Naive thymus-derived CD4-positive, alpha-beta T cell (primary cell): Measurements from ENCODE around the gene MGLL. TPM values are rescaled to one million over a fixed set of nuclear protein-coding genes. Genes with fewer than 3 reads are reported as not detected.

ENCODE experiments used
- ATAC-seq: fragments of 150-1000 bp; cut with Tn5 transposase; 2 replicates; pipeline ENCODE4 v1.10.0; 2021; ENCODE audit warnings: mild to moderate bottlenecking, moderate library complexity
- CTCF ChIA-PET: fragments of 350-600 bp; sonication (Branson Sonifier 250); formaldehyde crosslinking; loops from one replicate; lab custom pipeline; 2021; ENCODE audit warnings: antibody characterized with exemption; lab: Charles Lee
- POLR2A ChIA-PET: fragments of 350-600 bp; sonication (Branson Sonifier 250); formaldehyde crosslinking; loops from one replicate; lab custom pipeline; 2021; ENCODE audit warnings: antibody characterized with exemption, inconsistent platforms; lab: Charles Lee
- DNase-seq, 9 donors: peaks; one replicate each; pipeline versions ENCODE4 v3.0.0 to v3.0.0-alpha.2; 2020 to 2022; ENCODE audit warnings: mixed read lengths in 1 of 9
- H3K27ac ChIP-seq: one replicate; pipeline ENCODE4 v1.7.0; 2013; ENCODE audit warnings: mild to moderate bottlenecking, low read depth, low read length, moderate library complexity
- H3K27me3 ChIP-seq, 2 donors: one replicate each; pipeline ENCODE4 v1.7.0; 2013; ENCODE audit warnings: low read length in 2 of 2, mild to moderate bottlenecking in 2 of 2, moderate library complexity in 2 of 2; ENCODE audit not compliant: control insufficient read depth in 2 of 2, insufficient read depth in 2 of 2
- H3K36me3 ChIP-seq, 3 experiments: 1 replicate in 2 of 3; 2 replicates in 1 of 3; pipeline ENCODE4 v1.7.0; 2013; ENCODE audit warnings: low read length in 3 of 3, mild to moderate bottlenecking in 3 of 3, moderate library complexity in 1 of 3; ENCODE audit not compliant: insufficient read depth in 3 of 3, control insufficient read depth in 2 of 3
- H3K4me1 ChIP-seq, 2 donors: one replicate each; pipeline ENCODE4 v1.7.0; 2013; ENCODE audit warnings: low read length in 2 of 2, mild to moderate bottlenecking in 2 of 2, moderate library complexity in 1 of 2; ENCODE audit not compliant: control insufficient read depth in 2 of 2, insufficient read depth in 2 of 2
- H3K4me3 ChIP-seq: 2 replicates; pipeline ENCODE4 v1.7.0; 2013; ENCODE audit warnings: mild to moderate bottlenecking, low read length
- H3K9me3 ChIP-seq, 3 experiments: 1 replicate in 2 of 3; 2 replicates in 1 of 3; pipeline ENCODE4 v1.7.0; 2013; ENCODE audit warnings: low read length in 3 of 3; ENCODE audit not compliant: control insufficient read depth in 2 of 3
- H3K27ac Mint-ChIP-seq, 9 donors: one replicate each; pipeline ENCODE4 v1.8.0; 2020 to 2022; ENCODE audit warnings: mixed read lengths in 9 of 9, mild to moderate bottlenecking in 8 of 9, moderate library complexity in 5 of 9, inconsistent platforms in 2 of 9
- H3K27me3 Mint-ChIP-seq, 5 donors: one replicate each; pipeline ENCODE4 v1.8.0; 2021 to 2022; ENCODE audit warnings: mixed read lengths in 5 of 5, mild to moderate bottlenecking in 1 of 5
- H3K36me3 Mint-ChIP-seq, 5 donors: one replicate each; pipeline ENCODE4 v1.8.0; 2020 to 2022; ENCODE audit warnings: mixed read lengths in 5 of 5, mild to moderate bottlenecking in 3 of 5, inconsistent platforms in 1 of 5
- H3K4me1 Mint-ChIP-seq, 7 donors: one replicate each; pipeline ENCODE4 v1.8.0; 2020 to 2022; ENCODE audit warnings: mixed read lengths in 7 of 7, mild to moderate bottlenecking in 3 of 7, inconsistent platforms in 1 of 7
- H3K4me3 Mint-ChIP-seq, 10 donors: one replicate each; pipeline ENCODE4 v1.8.0; 2020 to 2022; ENCODE audit warnings: mild to moderate bottlenecking in 10 of 10, mixed read lengths in 10 of 10, moderate library complexity in 6 of 10, inconsistent platforms in 2 of 10
- H3K9me3 Mint-ChIP-seq, 11 donors: one replicate each; pipeline ENCODE4 v1.8.0; 2020 to 2022; ENCODE audit warnings: mixed read lengths in 11 of 11, mild to moderate bottlenecking in 4 of 11, inconsistent platforms in 1 of 11, moderate library complexity in 1 of 11
- intact Hi-C, 2 donors: fragments of 100-400 bp; cut with micrococcal nuclease; formaldehyde crosslinking; loops; one replicate each; pipeline ENCODE4 v1.15.1; 2023
- polyA plus RNA-seq, 2 donors: library from polyadenylated mRNA; unstranded; fragments of 300-500 nt; fragmentation: Illumina TruSeq; gene quantifications; one replicate each; pipeline ENCODE4 v1.2.3, GENCODE V29; 2021
- total RNA-seq, 6 experiments: library from RNA in 5 of 6; stranded (reverse) in 5 of 6; gene quantifications; 1 replicate in 5 of 6; 2 replicates in 1 of 6; pipeline ENCODE4 v1.2.3 and lab custom pipeline; 2021 to 2026

The MGLL gene
- total and polyA plus RNA-seq, 7 experiments from 2014 or later, result 1.0 to 6.0 (median 2.1) TPM; not detected in 2

DNA sequence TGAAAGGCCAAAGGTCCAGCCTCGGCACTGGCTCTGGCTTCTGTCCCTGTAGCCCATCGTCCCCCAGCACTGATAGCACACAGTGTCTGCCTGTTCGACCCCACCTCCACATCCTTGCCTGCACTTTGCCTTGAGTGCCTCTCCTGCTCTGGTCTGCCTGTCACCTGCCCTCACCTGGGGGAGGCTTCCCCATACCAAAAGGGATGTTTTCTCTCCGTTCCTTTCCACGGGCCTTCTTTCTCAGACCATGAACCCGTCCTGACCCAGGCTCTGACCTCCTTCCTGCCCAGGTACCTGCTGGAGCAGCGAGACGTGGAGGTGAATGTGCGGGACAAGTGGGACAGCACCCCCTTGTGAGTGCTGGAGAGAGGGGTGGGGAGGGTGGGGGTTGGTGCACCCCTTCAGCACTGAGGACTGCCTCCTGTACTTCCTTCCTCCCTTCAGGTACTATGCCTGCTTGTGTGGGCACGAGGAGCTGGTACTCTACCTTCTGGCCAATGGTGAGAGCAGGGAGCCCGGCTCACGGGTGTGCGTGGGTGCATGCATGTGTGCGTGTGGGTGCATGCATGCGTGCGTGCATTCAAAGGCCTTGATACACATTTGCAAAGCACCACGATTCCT is 148.1 kb downstream of the MGLL start:
- peak overlapping the region; percentile 98 for H3K27ac ChIP-seq
- H3K9me3 Mint-ChIP-seq, result no peaks in the 10 kb centered on the region
- H3K4me1 ChIP-seq, result peaks cover 13 to 17% of the 10 kb centered on the region in 2 donors
- no peaks in the 10 kb centered on the region for H3K9me3 ChIP-seq
- intact Hi-C loops, result loop anchor here (5.0 to 10.0 kb wide), 3 partner anchors 451 to 1589 kb away; partner anchors contain the start of genes RUVBL1 (in 1 of the 2), SLC41A3 (in 1 of the 2) and ZXDC (in 1 of the 2)
- ATAC-seq, result no peak
- peaks cover 0 to 37% (median 0%) of the 10 kb centered on the region in 3 experiments for H3K36me3 ChIP-seq
- H3K27me3 Mint-ChIP-seq, result no peaks in the 10 kb centered on the region
- ChIA-PET CTCF (interaction anchor here (1.2 kb wide), 1 partner anchor 85 kb away, joined by 3 read pairs; no protein-coding TSS in a partner anchor), POLR2A (interaction anchor here (0.6 to 3.5 kb wide), 3 partner anchors 10 to 452 kb away, joined by 5 to 13 read pairs (median 10); partner anchors contain the start of gene TPRA1)
- peaks cover 17 to 41% (median 35%) of the 10 kb centered on the region in 7 donors for H3K4me1 Mint-ChIP-seq
- peak overlapping the region; percentile 86 for H3K4me3 ChIP-seq
- peak overlapping the region; percentile 88 to 96 (median 94) for H3K4me3 Mint-ChIP-seq
- DNase-seq, result peak in 3 of 9 donors; percentile 28 to 31 (median 31)
- H3K27me3 ChIP-seq, result no peaks in the 10 kb centered on the region
- H3K36me3 Mint-ChIP-seq, result peaks cover 0 to 15% (median 3%) of the 10 kb centered on the region in 5 donors
- H3K27ac Mint-ChIP-seq, result peak overlapping the region; percentile 84 to 98 (median 95)

DNA sequence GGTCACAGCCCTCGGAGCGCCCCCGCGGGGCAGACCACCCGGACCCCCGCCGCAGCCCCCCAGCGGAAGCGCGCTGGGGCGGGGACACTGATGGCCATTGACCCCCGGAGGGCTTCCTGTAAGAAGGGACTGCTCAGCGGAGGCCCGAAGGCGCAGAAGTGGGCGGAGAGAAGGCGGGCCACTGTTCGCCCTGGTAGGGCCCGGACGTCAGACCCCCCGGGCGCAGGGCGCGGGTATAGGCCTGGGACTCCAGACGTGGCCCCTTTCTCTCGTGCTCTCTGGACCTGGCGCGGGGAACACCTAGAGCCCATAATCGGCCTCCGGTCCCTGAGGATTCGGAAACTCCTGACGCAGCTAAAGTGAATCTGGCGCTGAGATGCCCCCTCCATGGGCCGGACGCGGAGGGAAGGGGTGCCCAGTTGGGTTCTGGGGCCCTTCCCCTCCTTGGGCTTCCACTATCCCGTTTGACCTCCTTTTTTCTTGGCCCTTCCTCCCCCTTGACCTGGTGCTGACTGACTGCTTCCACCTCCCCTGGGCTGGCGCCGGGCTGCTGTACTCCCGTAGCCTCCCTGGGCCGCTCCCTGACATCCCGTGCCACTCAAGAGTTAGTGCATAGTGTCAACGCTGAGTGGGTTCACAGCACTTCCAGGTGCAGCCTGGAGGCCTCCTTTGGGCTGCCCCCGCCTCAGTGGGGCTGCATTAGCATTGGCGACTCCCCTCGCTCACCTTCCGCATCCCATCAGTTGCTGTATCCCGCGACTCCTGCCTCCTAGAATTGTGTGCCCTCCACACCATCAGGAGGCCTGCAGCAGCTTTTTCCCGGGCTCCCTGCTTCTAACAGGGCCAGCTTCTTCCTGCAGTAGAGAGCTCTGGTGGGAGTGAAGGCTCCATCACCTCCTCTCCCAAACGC is 148.9 kb downstream of the MGLL start:
- Histone ChIP-seq H3K9me3 (no peaks in the 10 kb centered on the region), H3K27ac (peak overlapping the region; percentile 98), H3K4me1 (peaks cover 13 to 17% of the 10 kb centered on the region in 2 donors), H3K27me3 (no peaks in the 10 kb centered on the region), H3K36me3 (peaks cover 0 to 30% (median 0%) of the 10 kb centered on the region in 3 experiments), H3K4me3 (peak overlapping the region; percentile 86)
- POLR2A ChIA-PET, result interaction anchor here (0.6 to 3.5 kb wide), 6 partner anchors 11 to 1198 kb away, joined by 3 to 13 read pairs (median 8); partner anchors contain the start of gene TPRA1
- H3K4me3 Mint-ChIP-seq, result peak overlapping the region; percentile 88 to 96 (median 94)
- peak overlapping the region; percentile 84 to 98 (median 95) for H3K27ac Mint-ChIP-seq
- ATAC-seq, result peak; percentile 65
- peak in 7 of 9 donors; percentile 27 to 62 (median 55) for DNase-seq
- CTCF ChIA-PET, result interaction anchor here (1.2 kb wide), 1 partner anchor 85 kb away, joined by 3 read pairs; no protein-coding TSS in a partner anchor
- intact Hi-C loops, result loop anchor here (1.0 to 10.0 kb wide), 11 partner anchors 8 to 1589 kb away; partner anchors contain the start of genes CHCHD6 (in 1 of the 2), PLXNA1 (in 1 of the 2), PODXL2 (in 1 of the 2) and RUVBL1 (in 1 of the 2)
- H3K4me1 Mint-ChIP-seq, result peaks cover 17 to 41% (median 33%) of the 10 kb centered on the region in 7 donors
- no peaks in the 10 kb centered on the region for H3K27me3 Mint-ChIP-seq
- H3K9me3 Mint-ChIP-seq, result no peaks in the 10 kb centered on the region
- H3K36me3 Mint-ChIP-seq, result peaks cover 0 to 15% (median 3%) of the 10 kb centered on the region in 5 donors

DNA sequence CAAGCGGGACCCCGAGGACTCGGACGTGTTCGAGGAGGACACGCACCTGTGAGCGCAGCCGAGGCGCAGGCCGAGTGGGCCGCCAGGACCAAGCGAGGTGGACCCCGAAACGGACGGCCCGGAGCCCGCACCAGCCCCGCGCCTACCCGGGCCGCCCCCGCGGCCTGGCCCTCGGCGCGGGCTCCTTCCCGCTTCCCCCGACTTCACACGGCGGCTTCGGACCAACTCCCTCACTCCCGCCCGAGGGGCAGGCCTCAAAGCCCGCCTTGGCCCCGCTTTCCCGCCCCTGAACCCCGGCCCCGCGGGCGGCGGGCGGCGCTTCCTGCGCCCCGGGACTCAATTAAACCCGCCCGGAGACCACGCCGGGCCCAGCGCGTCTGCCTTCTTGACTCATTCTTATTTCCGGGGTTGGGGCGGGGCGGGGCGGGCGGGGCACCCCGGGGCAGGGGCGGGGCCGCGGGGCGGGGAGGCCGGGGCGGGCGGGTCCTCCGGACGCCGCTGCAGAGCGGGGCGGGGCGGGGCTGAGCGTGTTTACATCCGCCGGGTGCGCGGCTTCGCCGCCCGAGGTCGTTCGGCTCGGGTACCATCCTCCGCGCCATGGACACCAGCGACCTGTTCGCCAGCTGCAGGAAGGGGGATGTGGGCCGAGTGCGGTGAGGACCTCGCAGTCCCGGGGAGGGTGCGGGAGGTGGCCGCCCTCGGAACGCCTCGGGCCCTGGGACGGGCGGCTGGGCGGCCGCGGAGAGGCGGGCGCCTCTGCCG is 149.7 kb downstream of the MGLL start, which contains the start of gene ABTB1:
TSS of gene ABTB1 (plus strand) at position 524 of the 762 bp plus-strand sequence. CDS start at position 598, 74 bp downstream.
- H3K27ac Mint-ChIP-seq, result peak within 1 kb of the TSS; percentile 92 to 98 (median 97)
- ATAC-seq, result peak; percentile 93
- POLR2A ChIA-PET, result interaction anchor here (0.6 to 3.5 kb wide), 12 partner anchors 11 to 1198 kb away, joined by 3 to 13 read pairs (median 4); partner anchors contain the start of genes SEC61A1 and TPRA1
- peaks cover 0 to 22% (median 0%) of the 10 kb centered on the region in 3 experiments for H3K36me3 ChIP-seq
- no peaks in the 10 kb centered on the region for H3K9me3 Mint-ChIP-seq
- DNase-seq, result peak; percentile 73 to 88 (median 83)
- intact Hi-C loops, result loop anchor here (1.0 to 10.0 kb wide), 19 partner anchors 9 to 1768 kb away; partner anchors contain the start of genes MCM2 (in 2 of the 2), SEC61A1 (in 2 of the 2), TPRA1 (in 2 of the 2) and ZXDC (in 2 of the 2)
- H3K4me1 Mint-ChIP-seq, result peaks cover 17 to 37% (median 33%) of the 10 kb centered on the region in 7 donors
- CTCF ChIA-PET, result no interaction called here
- H3K9me3 ChIP-seq, result no peaks in the 10 kb centered on the region
- H3K27me3 Mint-ChIP-seq, result no peaks in the 10 kb centered on the region
- peaks cover 0 to 12% (median 3%) of the 10 kb centered on the region in 5 donors for H3K36me3 Mint-ChIP-seq
- peak within 1 kb of the TSS; percentile 98 for H3K27ac ChIP-seq
- H3K4me3 Mint-ChIP-seq, result peak within 1 kb of the TSS; percentile 88 to 96 (median 94)
- H3K4me3 ChIP-seq, result peak within 1 kb of the TSS; percentile 86
- no peaks in the 10 kb centered on the region for H3K27me3 ChIP-seq
- peaks cover 13 to 17% of the 10 kb centered on the region in 2 donors for H3K4me1 ChIP-seq

- peaks cover 17 to 37% (median 33%) of the 10 kb centered on the region in 7 donors for H3K4me1 Mint-ChIP-seq
- no peaks in the 10 kb centered on the region for H3K9me3 ChIP-seq
- intact Hi-C loops, result loop anchor here (1.0 to 10.0 kb wide), 18 partner anchors 25 to 1769 kb away; partner anchors contain the start of genes MCM2 (in 2 of the 2), SEC61A1 (in 2 of the 2), TPRA1 (in 2 of the 2) and ZXDC (in 2 of the 2)
- H3K4me1 ChIP-seq, result peaks cover 13 to 17% of the 10 kb centered on the region in 2 donors
- CTCF ChIA-PET, result interaction anchor here (1.0 kb wide), 1 partner anchor 35 kb away, joined by 3 read pairs; no protein-coding TSS in a partner anchor
- POLR2A ChIA-PET, result interaction anchor here (0.5 to 3.5 kb wide), 12 partner anchors 10 to 381 kb away, joined by 3 to 13 read pairs (median 5); partner anchors contain the start of genes SEC61A1 and TPRA1
- peaks cover 0 to 13% (median 0%) of the 10 kb centered on the region in 3 experiments for H3K36me3 ChIP-seq
- ATAC-seq (peak; percentile 5), DNase-seq (peak in 8 of 9 donors; percentile 28 to 68 (median 40))
- peaks cover 0 to 9% (median 3%) of the 10 kb centered on the region in 5 donors for H3K36me3 Mint-ChIP-seq
- no peaks in the 10 kb centered on the region for H3K27me3 ChIP-seq
- peak overlapping the region; percentile 98 for H3K27ac ChIP-seq
- H3K27ac Mint-ChIP-seq, result peak overlapping the region; percentile 92 to 98 (median 97)
- no peaks in the 10 kb centered on the region for H3K27me3 Mint-ChIP-seq
- peak overlapping the region; percentile 84 to 95 (median 91) for H3K4me3 Mint-ChIP-seq
- peak overlapping the region; percentile 71 for H3K4me3 ChIP-seq
- H3K9me3 Mint-ChIP-seq, result no peaks in the 10 kb centered on the region
Observed at GRCh38 chr3:127671523-127672428, 150.5 kb downstream of the MGLL start.
